Testis (tissue), 2 donors: ENCODE results near the gene STK16.

ENCODE experiments used
- POLR2A ChIP-seq: fragments of 450-650 bp; IDR thresholded peaks from one replicate; pipeline ENCODE4 v1.6.1; 2017; ENCODE audit warnings: antibody characterized with exemption, mild to moderate bottlenecking, moderate library complexity
- TF ChIP-seq, protein P1 (sequence below), 3 experiments: fragments of 450-650 bp in 2 of 3; fragments of 200-600 bp in 1 of 3; sonication (generic) in 1 of 3; IDR thresholded peaks; one replicate each; pipeline ENCODE4 v1.5.1; 2016 to 2019; ENCODE audit warnings: antibody characterized with exemption in 3 of 3, mild to moderate bottlenecking in 2 of 3, moderate library complexity in 1 of 3

DNA sequence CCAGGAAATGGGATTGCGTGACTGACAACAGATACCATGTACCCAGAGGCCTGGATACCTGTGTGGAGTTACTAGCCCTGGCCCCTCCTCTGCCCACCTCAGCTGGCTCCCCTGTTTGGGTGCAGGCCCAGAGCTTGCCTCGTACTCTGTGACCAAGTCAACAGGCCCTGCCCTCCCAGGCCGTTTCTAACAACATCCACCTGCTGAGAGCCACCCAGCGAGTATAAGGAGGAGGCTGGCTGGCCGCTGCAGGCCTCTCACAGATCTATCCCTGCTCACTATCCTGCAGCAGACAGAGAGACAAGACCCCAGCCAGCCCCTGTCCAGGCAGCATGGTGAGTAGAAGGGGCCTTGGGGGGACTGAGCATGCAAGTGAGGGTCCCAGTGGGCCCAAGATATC, 21.0 kb downstream of the STK16 start:
- no peak for TF ChIP-seq POLR2A
- TF ChIP-seq, protein P1, sequence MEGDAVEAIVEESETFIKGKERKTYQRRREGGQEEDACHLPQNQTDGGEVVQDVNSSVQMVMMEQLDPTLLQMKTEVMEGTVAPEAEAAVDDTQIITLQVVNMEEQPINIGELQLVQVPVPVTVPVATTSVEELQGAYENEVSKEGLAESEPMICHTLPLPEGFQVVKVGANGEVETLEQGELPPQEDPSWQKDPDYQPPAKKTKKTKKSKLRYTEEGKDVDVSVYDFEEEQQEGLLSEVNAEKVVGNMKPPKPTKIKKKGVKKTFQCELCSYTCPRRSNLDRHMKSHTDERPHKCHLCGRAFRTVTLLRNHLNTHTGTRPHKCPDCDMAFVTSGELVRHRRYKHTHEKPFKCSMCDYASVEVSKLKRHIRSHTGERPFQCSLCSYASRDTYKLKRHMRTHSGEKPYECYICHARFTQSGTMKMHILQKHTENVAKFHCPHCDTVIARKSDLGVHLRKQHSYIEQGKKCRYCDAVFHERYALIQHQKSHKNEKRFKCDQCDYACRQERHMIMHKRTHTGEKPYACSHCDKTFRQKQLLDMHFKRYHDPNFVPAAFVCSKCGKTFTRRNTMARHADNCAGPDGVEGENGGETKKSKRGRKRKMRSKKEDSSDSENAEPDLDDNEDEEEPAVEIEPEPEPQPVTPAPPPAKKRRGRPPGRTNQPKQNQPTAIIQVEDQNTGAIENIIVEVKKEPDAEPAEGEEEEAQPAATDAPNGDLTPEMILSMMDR (IDR thresholded peaks at IDR 0.05), result no peak
